ENCODE results near the gene DCTD. TPM values are rescaled to one million over a fixed set of nuclear protein-coding genes. Genes with fewer than 3 reads are reported as not detected.

Gene DCTD
- total RNA-seq, 1 experiment from 2014 or later: 137 TPM

DNA sequence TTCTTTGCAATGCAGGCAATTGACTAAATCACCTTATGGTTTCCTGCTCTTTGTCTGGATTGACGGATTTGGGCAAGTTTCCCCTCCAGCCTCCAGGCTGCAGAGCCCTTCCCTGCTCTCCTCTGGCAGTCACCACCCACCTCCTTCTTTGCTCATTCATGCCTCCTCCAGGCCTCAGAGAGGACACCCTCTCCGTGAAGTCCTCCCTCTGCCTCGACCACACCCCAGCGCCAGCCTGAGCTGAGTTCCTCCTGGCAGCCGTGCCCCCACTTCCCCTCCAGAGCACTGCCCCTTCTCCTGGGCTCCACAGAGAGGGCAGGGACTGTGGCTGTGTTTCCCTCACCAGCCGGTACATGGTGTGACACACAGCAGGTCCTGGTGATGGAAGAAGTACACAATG lies 53.7 kb downstream of the DCTD start:
- Histone ChIP-seq H3K9me3 (no peaks in the 10 kb centered on the region), H3K36me3 (no peaks in the 10 kb centered on the region), H3K4me3 (no peak overlapping the region), H3K27me3 (no peaks in the 10 kb centered on the region)
- DNase-seq: no peak

DNA sequence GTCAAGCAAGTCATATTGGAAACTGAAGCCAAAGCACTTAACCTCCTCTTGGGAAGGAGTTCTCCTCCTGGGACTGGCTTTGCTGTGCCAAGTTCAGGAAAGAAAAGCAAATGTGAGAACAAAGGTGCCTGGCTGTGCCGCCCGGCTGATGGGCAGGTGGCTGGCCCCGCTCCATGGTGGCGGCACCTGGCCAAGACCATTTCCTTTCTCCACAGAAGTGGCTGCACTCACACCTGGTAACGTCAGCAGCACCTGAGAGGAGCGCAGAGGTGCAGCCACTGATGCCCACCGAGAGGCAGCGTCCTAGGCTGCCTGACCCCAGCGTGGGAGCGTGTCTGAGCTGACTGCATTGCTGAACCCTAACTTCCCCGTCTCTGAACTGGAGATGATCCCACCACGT lies 54.3 kb downstream of the DCTD start:
- no peak overlapping the region for H3K4me3 ChIP-seq

DNA sequence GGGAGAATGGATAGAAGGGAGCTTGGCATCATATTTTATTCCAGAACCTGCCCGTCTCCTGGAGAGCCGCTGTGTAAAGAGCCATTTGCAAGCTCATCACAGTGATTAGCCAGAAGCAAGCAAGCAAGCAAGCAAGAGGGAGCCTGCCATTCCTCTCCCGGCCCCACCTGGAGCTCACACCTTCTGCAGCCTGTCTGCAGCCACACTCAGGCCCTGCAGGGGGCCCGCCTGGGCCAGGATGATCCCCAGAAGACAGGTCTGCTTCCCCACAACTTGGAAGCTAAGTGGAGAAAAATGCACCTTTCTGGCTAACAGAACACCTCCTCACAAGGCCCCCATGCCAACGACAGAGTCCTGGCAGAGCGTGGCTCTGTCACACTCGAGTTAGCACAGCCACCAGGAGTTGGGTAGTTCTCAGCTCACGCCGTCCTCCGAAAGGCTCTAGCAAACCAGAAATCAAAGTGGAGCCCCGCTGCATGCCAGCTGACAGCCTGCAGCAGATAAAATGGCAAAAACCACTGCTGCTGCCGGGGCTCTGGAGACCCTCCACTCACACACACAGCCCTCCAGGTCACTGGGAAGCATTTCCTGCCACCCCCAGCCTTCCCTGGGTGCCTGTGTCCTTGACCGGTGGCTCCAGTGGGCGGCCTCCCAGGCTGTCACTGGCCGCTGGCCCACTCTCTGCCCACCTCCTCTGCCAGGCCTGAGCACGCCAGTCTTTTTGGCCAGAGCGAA lies 54.9 kb downstream of the DCTD start:
- H3K36me3 ChIP-seq: no peaks in the 10 kb centered on the region
- no peak for DNase-seq
- H3K4me3 ChIP-seq: no peak overlapping the region
- H3K9me3 ChIP-seq: no peaks in the 10 kb centered on the region
- H3K27me3 ChIP-seq: no peaks in the 10 kb centered on the region

More for the DNA sequence above, 54.3 kb downstream of the DCTD start:
- H3K27me3 ChIP-seq: no peaks in the 10 kb centered on the region
- H3K36me3 ChIP-seq: no peaks in the 10 kb centered on the region
- no peak for DNase-seq
- no peaks in the 10 kb centered on the region for H3K9me3 ChIP-seq

GRCh38 chr4:182861346-182861745 lies 55.8 kb downstream of the DCTD start:
- H3K27me3 ChIP-seq: no peaks in the 10 kb centered on the region
- DNase-seq: no peak
- no peaks in the 10 kb centered on the region for H3K36me3 ChIP-seq
- H3K9me3 ChIP-seq: no peaks in the 10 kb centered on the region
- no peak overlapping the region for H3K4me3 ChIP-seq

DNA sequence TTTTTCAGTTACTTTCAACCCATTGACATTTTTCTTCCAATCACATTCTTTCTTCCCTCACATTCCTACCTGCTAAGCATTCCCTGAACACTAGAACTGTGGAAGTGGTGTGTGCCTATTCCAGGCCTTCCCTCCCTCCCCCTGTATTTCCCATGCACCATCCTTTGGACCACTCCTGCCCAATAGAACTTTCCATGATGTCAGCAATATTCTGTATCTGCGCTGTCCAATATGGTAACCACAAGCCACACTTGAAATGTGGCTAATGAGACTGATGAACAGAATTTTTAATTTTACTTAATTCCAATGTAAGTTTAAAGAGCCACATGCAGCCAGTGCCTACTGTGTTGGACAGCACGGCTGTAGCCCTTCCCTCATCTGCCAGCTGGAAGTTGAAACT lies 57.5 kb downstream of the DCTD start:
- Histone ChIP-seq H3K27me3 (no peaks in the 10 kb centered on the region), H3K36me3 (no peaks in the 10 kb centered on the region), H3K4me3 (no peak overlapping the region), H3K9me3 (no peaks in the 10 kb centered on the region)
- no peak for DNase-seq

- no peaks in the 10 kb centered on the region for H3K36me3 ChIP-seq
- no peaks in the 10 kb centered on the region for H3K9me3 ChIP-seq
- H3K27me3 ChIP-seq: no peaks in the 10 kb centered on the region
Measured at GRCh38 chr4:182858711-182859110, 58.5 kb downstream of the DCTD start.

DNA sequence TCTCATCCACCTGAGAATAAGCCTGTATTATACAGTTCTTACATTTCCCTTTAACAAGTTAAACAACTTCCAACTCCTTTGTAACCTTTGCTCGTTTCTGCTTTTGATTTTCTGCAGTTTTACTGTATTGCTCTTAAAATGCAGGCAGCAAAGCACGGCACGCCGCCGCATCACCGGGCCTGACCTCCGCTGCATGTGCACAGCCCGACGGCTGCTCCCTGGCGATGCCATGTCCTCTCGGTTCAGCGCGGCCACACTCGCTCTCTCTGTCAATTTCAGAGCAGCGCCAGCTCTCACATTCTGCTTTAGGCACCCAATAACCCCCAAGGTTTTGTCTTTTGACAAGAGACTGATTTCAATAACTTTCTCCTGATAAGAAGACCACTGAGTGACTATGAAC lies 60.3 kb downstream of the DCTD start:
- DNase-seq: no peak
- no peaks in the 10 kb centered on the region for H3K36me3 ChIP-seq

More at GRCh38 chr4:182858711-182859110, 58.5 kb downstream of the DCTD start:
- DNase-seq: no peak
- no peak overlapping the region for H3K4me3 ChIP-seq

DNA sequence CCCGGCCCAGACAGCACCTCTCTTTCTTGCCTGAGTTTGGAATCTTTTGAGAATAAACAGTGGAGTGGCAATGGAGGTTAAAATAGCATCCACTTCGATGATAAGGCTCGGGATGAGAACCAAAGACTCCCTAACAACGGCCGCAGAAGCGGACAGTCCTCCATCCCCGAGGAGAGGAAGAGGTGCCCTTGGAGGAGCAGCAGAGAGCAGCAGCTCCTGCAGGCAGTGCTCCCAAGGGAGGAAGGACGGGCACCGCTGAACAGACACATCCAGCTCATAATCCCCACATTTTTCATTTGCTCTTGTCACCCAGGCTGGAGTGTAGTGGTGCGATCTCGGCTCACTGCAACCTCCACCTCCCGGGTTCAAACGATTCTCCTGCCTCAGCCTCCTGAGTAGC lies 61.3 kb downstream of the DCTD start:
- no peaks in the 10 kb centered on the region for H3K9me3 ChIP-seq
- H3K4me3 ChIP-seq: no peak overlapping the region
- no peak for DNase-seq
- H3K27me3 ChIP-seq: no peaks in the 10 kb centered on the region
- H3K36me3 ChIP-seq: no peaks in the 10 kb centered on the region

More for the DNA sequence above, 60.3 kb downstream of the DCTD start:
- H3K4me3 ChIP-seq: no peak overlapping the region
- H3K9me3 ChIP-seq: no peaks in the 10 kb centered on the region
- H3K27me3 ChIP-seq: no peaks in the 10 kb centered on the region

DNA sequence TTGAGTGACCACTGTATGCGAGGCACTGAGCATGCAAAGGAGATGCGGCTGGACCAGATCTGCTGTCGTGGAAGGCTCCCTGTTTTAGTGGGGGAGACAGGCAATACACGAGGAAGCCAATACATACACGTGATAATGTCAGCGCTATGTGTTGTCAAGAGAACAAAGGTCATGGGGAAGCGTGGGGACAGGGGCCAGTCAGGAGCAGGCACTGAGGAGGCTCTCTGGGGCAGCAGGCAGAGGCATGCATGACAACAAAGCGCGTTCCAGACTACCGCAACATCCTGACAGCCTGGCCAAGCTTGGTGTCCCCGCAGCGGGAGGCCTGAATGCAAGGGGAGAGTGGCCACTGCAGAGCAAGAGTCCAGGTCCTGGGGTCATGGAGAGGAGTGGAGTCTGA lies 61.9 kb downstream of the DCTD start:
- Histone ChIP-seq H3K36me3 (no peaks in the 10 kb centered on the region), H3K9me3 (no peaks in the 10 kb centered on the region), H3K27me3 (no peaks in the 10 kb centered on the region), H3K4me3 (no peak overlapping the region)
- no peak for DNase-seq

DNA sequence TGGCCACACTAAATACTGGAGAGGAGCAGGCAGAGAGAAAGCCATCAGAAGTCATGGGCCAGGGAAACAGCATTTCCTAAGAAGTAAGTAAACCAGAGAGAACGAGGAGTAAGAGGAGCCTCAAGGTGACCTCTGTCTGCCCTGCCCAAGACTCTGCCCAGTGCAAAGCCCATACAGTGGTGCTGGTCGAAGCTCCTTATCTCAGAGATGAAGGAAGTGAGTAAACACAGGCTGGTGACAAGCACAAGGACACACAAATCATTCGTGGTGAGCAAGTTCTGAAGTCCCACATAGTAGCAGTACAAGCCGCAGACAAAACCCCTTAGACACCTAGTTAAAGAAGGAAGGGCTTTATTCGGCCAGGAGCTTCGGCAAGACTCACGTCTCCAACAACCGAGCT lies 62.7 kb downstream of the DCTD start:
- DNase-seq: no peak
- no peaks in the 10 kb centered on the region for H3K9me3 ChIP-seq
- H3K36me3 ChIP-seq: no peaks in the 10 kb centered on the region
- no peaks in the 10 kb centered on the region for H3K27me3 ChIP-seq
- H3K4me3 ChIP-seq: no peak overlapping the region

DNA sequence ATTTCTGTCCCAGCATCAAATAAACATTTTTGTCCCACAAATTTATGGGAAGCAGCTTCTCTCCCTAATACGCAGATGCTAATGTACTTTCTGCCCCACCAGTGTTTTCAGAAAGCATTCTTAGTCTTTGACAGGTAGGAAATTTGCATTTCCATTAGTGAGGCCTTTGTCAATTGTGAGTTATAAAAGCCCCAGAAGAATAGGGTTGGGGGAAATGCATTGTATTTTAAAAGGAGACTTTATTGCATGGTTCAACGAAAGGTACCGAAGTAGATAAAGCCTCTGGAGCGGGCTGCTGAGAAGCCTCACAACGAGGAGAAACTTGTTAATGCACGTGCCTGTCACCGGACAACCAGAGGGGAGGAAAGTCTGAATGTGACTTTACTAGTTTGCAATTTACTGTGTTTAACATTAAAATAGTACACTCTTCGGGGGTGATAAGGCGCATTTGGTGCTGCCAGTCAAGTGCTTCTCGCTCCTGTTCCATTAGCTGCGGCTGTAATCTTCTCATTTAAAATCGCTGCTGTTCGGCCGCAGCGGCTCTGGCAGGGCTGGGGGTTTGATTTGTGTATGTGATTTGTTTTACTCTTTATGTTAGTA lies 63.4 kb downstream of the DCTD start:
- no peak for DNase-seq
- Histone ChIP-seq H3K4me3 (no peak overlapping the region), H3K27me3 (no peaks in the 10 kb centered on the region), H3K9me3 (no peaks in the 10 kb centered on the region), H3K36me3 (no peaks in the 10 kb centered on the region)

GRCh38 chr4:182848685-182849084 lies 68.5 kb downstream of the DCTD start:
- DNase-seq: no peak
- Histone ChIP-seq H3K9me3 (no peaks in the 10 kb centered on the region), H3K4me3 (no peak overlapping the region), H3K27me3 (no peaks in the 10 kb centered on the region), H3K36me3 (no peaks in the 10 kb centered on the region)

DNA sequence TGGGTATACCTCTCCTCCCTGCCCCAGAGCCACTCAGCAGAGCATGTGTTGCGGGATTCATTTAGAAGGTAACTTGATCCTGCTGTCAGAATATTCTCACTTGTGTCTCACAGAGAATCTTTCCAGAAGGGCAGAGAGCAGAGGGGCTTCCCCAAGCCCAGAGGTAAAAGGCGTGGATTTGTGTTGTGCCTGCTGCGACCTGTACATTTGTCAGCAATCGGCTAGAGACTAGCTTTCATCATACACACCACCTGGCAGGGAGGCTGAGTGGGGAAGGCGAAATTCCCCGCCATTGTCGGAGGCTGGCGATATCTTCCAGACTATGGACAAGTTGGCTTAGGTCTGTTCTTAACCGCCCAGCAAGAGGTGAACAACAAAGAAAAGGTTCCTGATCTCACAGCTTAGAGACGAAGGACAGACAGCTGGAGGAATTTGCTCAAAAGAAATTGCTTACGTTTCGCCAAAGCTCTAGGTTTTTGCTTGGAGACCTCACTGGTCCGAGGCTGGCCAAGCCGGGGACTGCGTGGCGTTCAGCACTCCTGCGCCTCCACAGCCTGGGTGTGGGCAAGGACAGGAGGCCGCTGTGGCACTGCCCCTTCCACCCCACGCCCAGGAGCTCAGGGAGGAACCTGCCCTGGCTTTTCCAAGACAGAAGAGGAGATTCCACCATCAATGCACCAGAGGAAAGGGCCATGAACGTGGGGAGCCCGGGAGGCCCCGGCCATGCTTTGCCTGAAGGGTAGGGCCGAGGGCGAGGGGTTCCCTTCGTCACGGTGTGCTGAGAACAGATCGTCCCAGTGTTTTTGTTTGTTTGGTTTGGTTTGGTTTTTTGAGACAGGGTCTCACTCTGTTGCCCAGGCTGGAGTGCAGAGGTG lies 69.4 kb downstream of the DCTD start:
- no peak overlapping the region for H3K4me3 ChIP-seq
- H3K27me3 ChIP-seq: no peaks in the 10 kb centered on the region
- no peak for DNase-seq
- no peaks in the 10 kb centered on the region for H3K36me3 ChIP-seq
- H3K9me3 ChIP-seq: no peaks in the 10 kb centered on the region

DNA sequence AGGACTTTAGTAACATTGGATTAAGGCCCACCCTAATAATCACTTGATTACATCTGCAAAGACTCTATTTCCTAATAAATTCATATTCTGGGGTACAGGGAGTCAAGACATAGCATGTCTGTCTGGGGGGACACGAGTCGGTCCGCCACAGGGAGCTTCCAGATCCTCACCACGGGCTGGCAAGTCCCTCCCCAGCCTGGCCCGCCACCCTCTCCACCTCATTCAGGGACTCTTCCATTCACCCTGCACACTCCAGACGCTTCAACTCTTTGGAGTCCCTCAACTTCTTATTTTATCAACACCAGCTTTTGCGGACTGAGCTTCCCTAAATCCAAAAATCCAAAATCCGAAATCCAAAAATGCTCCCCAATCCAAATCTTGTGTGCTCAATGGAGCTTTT lies 71.2 kb downstream of the DCTD start:
- Histone ChIP-seq H3K4me3 (no peak overlapping the region), H3K27me3 (no peaks in the 10 kb centered on the region), H3K9me3 (no peaks in the 10 kb centered on the region), H3K36me3 (no peaks in the 10 kb centered on the region)
- DNase-seq: no peak

GRCh38 chr4:182845618-182846017 lies 71.6 kb downstream of the DCTD start:
- Histone ChIP-seq H3K9me3 (no peaks in the 10 kb centered on the region), H3K36me3 (no peaks in the 10 kb centered on the region), H3K4me3 (no peak overlapping the region), H3K27me3 (no peaks in the 10 kb centered on the region)
- no peak for DNase-seq

DNA sequence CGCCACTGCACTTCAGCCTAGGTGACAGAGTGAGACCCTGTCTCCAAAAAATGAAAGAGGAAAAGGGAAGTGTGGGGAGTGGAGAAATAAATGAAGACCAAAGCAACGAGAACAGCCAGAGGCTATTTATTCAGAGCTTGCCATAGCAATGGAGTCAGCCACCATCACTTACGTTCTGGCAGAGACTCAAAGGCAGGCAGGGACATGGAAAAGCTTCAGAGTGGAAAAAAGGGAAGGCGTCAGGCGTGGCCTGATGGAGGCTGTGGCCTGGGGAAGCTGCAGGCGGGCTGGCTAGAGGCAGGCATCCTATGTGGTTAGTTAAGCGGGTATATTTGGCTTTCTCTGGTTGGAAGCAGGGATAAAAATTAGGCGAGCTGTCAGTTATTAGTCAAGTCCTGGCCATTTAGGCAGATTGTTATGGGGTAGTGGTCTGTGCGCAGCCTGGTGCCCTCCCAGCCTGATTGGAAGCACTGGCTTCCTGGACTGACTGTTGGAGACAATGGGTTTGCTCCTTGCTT lies 73.3 kb downstream of the DCTD start:
- no peak for DNase-seq
- Histone ChIP-seq H3K4me3 (no peak overlapping the region), H3K36me3 (no peaks in the 10 kb centered on the region), H3K9me3 (no peaks in the 10 kb centered on the region), H3K27me3 (no peaks in the 10 kb centered on the region)

GRCh38 chr4:182842759-182843390 lies 74.3 kb downstream of the DCTD start:
- no peak overlapping the region for H3K4me3 ChIP-seq
- H3K9me3 ChIP-seq: no peaks in the 10 kb centered on the region
- no peak for DNase-seq
- no peaks in the 10 kb centered on the region for H3K27me3 ChIP-seq
- no peaks in the 10 kb centered on the region for H3K36me3 ChIP-seq
